Measurements from ENCODE around the gene RGL3. TPM values are rescaled to one million over a fixed set of nuclear protein-coding genes. Genes with fewer than 3 reads are reported as not detected.
A peak's percentile ranks its signal among the peaks of the same experiment; 100 is the strongest.

The RGL3 gene
- total and polyA plus RNA-seq, 10 of the 15 experiments (the other 5 are each of a cell fraction or from before 2014, with no cell fraction given): not detected

- TF ChIP-seq ZBTB40 (IDR thresholded peaks at IDR 0.05; ENCODE audit: borderline replicate concordance): no peak
- TF ChIP-seq IKZF2 (IDR thresholded peaks at IDR 0.05): no peak
- no peak for TF ChIP-seq RAD21 (IDR thresholded peaks at IDR 0.05; ENCODE audit: insufficient read depth, low read depth, low read length)
- no peak for TF ChIP-seq NFYB (IDR thresholded peaks at IDR 0.05; ENCODE audit: insufficient read depth, low read depth, low read length)
These were observed 41.4 kb downstream of the RGL3 start (continued) for GRCh38 chr19:11377756-11378155.

- SMC1A ChIA-PET (ENCODE audit: uncharacterized antibody, unreplicated experiment): interaction anchor here (0.6 to 6.1 kb wide), 13 partner anchors 9 to 211 kb away, joined by 3 to 40 read pairs (median 4); partner anchors contain the start of genes ANGPTL8, CCDC159, TMEM205 and TSPAN16
- CTCF ChIA-PET: interaction anchor here (0.5 to 5.6 kb wide), 26 partner anchors 13 to 956 kb away, joined by 3 to 62 read pairs (median 4); partner anchors contain the start of genes CCDC159, ODAD3, PRKCSH and RAB3D
- Histone ChIP-seq H3K4me2 (ENCODE audit: control insufficient read depth, insufficient read depth) (peak overlapping the region; percentile 97), H3K36me3 (ENCODE audit: control insufficient read depth in 2 of 2, insufficient read depth in 2 of 2, low read length in 1 of 2) (no peaks in the 10 kb centered on the region), H3K4me1 (ENCODE audit: control insufficient read depth, insufficient read depth, low read length) (peaks cover 28% of the 10 kb centered on the region), H4K20me1 (ENCODE audit: control insufficient read depth, insufficient read depth) (no peaks in the 10 kb centered on the region), H3K27me3 (replicated peaks in 1 of 2; ENCODE audit: control insufficient read depth in 2 of 2, insufficient read depth in 2 of 2, low read length in 1 of 2) (no peaks in the 10 kb centered on the region), H3K9me3 (replicated peaks; ENCODE audit: control insufficient read depth, insufficient read depth, low read length) (no peaks in the 10 kb centered on the region), H3K9ac (ENCODE audit: control insufficient read depth, insufficient read depth, low read length) (no peak overlapping the region), H3K79me2 (ENCODE audit: control insufficient read depth, insufficient read depth, low read length) (peaks cover 10% of the 10 kb centered on the region), H3K27ac (ENCODE audit: control insufficient read depth, insufficient read depth) (peak overlapping the region; percentile 63), H2AFZ (ENCODE audit: control insufficient read depth, low read depth, low read length) (peak overlapping the region; percentile 82), H3K4me3 (no peak overlapping the region)
- intact Hi-C loops (cut with micrococcal nuclease; ENCODE audit: unreplicated experiment): no loop called here
- in situ Hi-C loops (cut with MboI): no loop called here
- BruUV-seq (replicated peaks): no TSS peak
- DNase-seq (ENCODE audit: low read depth, low spot score) (no peak), ATAC-seq (no peak), FAIRE-seq (no peak)
- RAD21 ChIA-PET (ENCODE audit: unreplicated experiment): interaction anchor here (0.7 to 5.2 kb wide), 19 partner anchors 9 to 1346 kb away, joined by 3 to 36 read pairs (median 3); partner anchors contain the start of genes CCDC159, ECSIT, ELOF1 and TMEM205
- POLR2A ChIA-PET: interaction anchor here (0.5 to 4.8 kb wide), 9 partner anchors 9 to 181 kb away, joined by 3 to 48 read pairs (median 3); partner anchors contain the start of genes CCDC159, ELOF1, ODAD3 and RAB3D
- peak; percentile 65; the same call in 1 of the 2 replicates for TF ChIP-seq SIN3A (IDR thresholded peaks at IDR 0.05; ENCODE audit: low read depth, low read length)
- TF ChIP-seq SMAD1 (IDR thresholded peaks at IDR 0.05; ENCODE audit: low read depth, partially characterized antibody): no peak
- no peak for TF ChIP-seq KAT2A (conservative IDR thresholded peaks at IDR 0.05; ENCODE audit: control insufficient read depth, low read depth, low read length)
- peak; percentile 67 for TF ChIP-seq NFYB (IDR thresholded peaks at IDR 0.05; ENCODE audit: insufficient read depth, low read depth, low read length)
- TF ChIP-seq MXI1 (IDR thresholded peaks at IDR 0.05; ENCODE audit: low read depth, low read length): no peak
- TF ChIP-seq NRF1 (conservative IDR thresholded peaks at IDR 0.05; ENCODE audit: low read depth, low read length): no peak
- TF ChIP-seq SUPT20H (IDR thresholded peaks at IDR 0.05; ENCODE audit: borderline replicate concordance, control insufficient read depth, low read depth, low read length): no peak
- TF ChIP-seq ZZZ3 (IDR thresholded peaks at IDR 0.05; ENCODE audit: control insufficient read depth, insufficient read length, low read depth): no peak
- TF ChIP-seq RELB (IDR thresholded peaks at IDR 0.05; ENCODE audit: low read depth): peak; percentile 68; the same call in 1 of the 2 replicates
- no peak for TF ChIP-seq IKZF1 (conservative IDR thresholded peaks at IDR 0.05)
These were observed 41.9 kb downstream of the RGL3 start for GRCh38 chr19:11377237-11377636.

All from GM12878 (cell line).